GM21423 (cell line): ENCODE measurements around the gene FDX2.
"Not testable (repeated sequence)": the region's sequence is repeated elsewhere in the genome, so short reads cannot be mapped to it uniquely, and the experiment has no call there.

Experiments used
- ATAC-seq: cut with Tn5 transposase; IDR thresholded peaks from one replicate; pipeline ENCODE4 v1.9.1; 2021; ENCODE audit warnings: mild to moderate bottlenecking, moderate library complexity; ENCODE audit not compliant: unreplicated experiment

FDX2 gene

DNA sequence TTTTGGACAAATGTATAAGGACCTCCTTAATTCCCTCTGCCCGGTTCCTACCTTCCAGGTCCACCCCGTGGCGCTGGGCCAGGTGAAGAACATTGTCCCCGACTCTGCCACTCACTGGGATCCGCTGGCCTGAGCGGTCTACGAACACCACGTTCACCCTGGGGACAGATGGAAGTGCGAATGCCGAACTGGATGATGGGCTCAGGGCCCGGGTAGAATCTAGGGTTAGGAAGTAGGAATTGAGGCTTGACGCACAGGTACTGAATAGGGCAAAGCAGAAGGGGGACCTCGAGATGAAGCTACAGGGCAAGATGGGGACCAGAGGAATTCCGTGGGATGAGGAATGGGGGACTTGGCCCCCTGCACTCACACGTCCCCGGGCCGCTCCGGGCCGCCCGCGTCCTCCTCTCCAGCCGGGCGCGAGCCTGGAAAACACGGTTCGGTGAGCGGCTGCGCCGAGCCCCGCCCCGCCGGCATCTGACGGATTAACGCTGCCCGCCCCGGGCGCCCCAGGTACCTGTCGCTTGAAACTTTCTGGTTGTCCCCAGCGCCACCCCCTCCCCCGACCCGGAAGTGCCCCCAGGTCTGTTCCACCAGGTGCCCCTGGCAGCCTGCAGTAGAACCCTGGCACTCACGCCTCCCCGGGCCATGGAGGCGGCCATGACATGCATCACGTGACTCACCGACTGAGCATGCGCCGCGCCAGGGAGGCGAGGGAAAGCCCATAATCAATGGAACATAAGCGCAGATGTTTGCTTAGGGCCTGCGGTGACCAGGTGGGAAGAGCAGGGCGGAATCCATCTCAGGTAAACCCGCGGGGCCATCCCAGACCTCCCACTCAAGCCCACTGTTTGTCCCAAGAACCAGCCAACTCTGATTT lies at the start of gene FDX2:
Gene FDX2 (minus strand): TSS at position 681 of the 880 bp plus-strand sequence. CDS start 19 bp downstream, at position 662.
- peak; percentile 49 for ATAC-seq

DNA sequence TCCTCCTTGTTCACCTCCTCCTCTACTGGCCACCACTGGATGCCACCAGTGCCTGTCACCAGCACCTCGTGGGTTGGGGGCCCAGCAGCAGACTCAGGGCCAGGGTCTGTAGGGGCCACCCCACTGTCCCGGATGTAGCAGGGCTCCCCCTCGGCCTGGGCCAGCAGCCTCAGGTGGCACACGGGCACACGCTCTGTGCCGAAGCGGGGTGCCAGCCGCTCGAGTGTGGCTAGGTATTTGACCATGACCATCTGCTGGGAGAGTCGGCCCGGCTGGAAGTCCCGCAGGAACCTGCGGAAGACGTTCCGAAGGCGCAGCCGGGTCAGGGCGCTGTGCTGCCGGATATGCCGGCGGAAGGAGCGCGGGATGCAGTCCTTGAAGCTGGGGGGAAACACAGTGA lies 49.7 kb upstream of the FDX2 start:
- ATAC-seq, result no peak

DNA sequence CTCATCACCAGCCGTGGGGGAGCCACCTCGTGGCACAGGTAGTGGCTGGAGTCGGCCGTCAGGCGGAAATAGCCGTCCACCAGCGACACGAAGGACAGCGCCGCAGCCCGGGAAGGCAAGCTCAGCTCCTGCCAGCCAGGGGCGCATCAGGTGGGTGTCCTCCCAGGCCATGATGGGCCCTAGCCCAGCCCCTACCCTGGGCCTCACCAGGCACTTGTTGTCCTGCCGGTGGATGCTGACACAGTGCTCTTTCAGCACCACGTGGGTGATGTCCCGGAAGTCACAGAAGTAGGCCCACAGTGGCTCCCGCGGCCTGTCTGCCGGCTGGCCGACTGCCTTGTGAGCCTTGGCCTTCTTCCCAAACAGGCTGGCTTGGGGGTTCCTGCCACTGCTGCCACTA lies 48.8 kb upstream of the FDX2 start:
- no peak for ATAC-seq

- no peak for ATAC-seq
Measured at GRCh38 chr19:10363789-10364281, 48.0 kb upstream of the FDX2 start.

DNA sequence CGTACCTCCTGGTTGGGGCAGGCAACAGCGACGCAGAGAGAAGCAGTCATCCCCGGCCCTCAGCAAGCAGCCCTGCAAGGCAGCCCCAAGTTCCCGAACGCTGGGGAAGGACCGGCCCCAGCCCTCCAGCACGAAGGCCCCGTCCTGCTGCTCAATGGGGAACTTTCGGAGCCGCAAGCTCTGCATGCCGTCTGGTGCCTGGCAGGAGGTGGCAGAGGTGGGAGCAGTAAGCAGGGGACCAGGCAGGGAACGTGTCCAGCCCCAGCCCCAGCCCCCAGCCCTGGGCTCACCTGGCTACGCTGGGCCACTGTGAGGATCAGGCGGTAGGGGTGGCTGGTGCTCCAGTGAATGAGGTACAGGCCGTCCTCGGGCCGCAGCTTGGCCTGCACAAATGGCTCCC lies 46.4 kb upstream of the FDX2 start:
- ATAC-seq, result no peak

DNA sequence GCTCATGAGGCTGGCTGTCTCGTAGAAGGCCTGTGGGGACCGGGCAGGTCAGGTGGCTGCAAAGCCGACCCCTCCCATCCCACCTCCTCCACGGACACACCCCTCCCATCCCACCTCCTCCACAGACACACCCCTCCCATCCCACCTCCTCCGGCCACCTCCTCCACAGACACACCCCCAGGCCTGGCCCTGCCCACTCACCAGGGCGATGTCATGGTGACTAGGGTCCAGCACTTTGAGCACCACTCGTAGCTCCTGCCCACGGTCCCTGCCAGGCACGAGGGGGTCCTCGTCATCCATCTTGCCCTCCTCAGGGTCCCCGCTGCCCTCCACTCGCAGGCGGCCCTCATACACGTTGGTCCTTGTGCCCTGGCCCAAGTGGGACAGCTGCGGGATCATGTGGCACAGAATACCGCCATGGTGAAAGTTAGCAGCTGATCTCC lies 45.8 kb upstream of the FDX2 start:
- no peak for ATAC-seq

DNA sequence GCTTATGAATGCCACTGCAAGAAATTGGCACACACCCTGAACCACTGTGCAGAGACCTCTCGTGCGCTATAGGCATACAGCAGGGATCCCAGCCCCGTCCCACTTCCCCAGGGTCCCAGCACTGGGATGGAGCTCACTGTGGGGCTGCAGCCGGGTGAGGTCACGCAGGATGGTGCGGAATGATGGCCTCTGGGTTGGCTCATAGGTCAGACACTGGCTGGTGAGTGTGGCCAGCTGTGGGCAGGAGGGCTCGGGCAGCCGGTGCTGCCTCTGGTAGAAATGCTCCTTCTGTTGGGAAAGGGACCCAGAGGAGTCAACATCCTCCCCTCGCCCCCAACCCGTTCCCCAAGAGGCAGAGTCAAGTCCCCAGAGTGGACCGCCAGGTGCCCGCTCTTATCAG lies 40.6 kb upstream of the FDX2 start:
- no peak for ATAC-seq

GRCh38 chr19:10353793-10354391 lies 38.1 kb upstream of the FDX2 start:
- ATAC-seq, result no peak

DNA sequence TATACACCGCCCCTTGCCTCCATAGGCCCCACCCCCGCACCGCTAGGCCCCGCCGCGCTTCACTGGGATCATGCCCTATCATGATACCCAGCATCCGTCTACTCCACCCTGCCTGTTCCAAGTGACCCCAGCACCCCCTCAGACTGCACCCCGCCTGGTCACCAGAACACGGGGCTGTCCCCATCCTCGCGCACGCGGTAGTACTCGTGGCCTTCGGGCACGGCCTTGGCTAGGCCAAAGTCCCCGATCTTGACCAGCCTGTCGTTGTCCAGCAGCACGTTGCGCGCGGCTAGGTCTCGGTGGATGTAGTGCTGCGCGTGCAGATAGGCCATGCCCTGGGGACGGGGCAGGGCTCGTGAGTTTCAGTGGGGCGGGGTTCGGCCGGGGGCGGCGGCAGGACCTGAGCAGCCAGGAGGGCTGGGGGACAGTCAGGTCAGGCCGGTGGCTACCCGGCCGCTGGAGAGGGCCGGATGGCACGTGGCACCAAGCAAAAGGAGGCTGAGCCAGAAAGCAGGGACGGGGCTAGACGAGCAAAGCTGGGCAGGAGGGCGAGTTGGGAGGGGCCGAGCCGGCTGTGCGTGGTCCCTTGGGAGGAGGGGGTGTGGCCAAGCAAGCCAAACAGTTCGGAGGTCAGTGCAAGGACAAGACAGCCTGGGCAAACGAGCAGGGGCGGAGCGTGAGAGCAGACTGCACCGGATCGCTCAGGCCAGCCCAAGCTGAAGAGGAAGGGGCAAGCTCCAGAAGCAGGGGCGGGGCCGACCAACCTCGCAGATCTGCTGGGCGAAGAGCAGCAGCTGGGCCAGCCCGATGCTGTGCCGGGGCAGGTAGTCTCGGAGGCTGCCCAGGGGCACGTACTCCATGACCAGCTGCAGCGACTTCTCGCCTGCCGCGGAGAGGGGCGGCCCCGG lies 37.2 kb upstream of the FDX2 start:
- no peak for ATAC-seq

- ATAC-seq, result no peak
Measured at GRCh38 chr19:10346509-10346908, 30.7 kb upstream of the FDX2 start.

DNA sequence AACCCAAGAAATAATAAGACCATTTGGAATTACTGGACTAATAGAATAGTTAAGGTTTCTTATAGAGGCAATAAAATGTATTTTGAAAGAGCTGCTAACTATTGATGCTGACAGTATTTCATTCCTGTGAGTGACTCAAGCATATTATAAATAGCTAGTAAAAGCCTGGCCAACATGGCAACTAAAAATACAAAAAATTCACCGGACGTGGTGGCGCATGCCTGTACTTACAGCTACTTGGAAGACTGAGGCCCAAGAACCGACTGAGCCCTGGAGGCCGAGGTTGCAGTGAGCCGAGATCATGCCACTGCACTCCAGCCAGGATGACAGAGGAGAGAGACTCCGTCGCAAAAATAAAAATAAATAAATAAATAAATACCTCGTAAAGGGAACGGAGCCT lies 29.0 kb upstream of the FDX2 start:
- ATAC-seq, result no peak

- no peak for ATAC-seq
Measured at GRCh38 chr19:10343495-10343894, 27.7 kb upstream of the FDX2 start.

GRCh38 chr19:10339977-10340376 lies 24.2 kb upstream of the FDX2 start:
- no peak for ATAC-seq

DNA sequence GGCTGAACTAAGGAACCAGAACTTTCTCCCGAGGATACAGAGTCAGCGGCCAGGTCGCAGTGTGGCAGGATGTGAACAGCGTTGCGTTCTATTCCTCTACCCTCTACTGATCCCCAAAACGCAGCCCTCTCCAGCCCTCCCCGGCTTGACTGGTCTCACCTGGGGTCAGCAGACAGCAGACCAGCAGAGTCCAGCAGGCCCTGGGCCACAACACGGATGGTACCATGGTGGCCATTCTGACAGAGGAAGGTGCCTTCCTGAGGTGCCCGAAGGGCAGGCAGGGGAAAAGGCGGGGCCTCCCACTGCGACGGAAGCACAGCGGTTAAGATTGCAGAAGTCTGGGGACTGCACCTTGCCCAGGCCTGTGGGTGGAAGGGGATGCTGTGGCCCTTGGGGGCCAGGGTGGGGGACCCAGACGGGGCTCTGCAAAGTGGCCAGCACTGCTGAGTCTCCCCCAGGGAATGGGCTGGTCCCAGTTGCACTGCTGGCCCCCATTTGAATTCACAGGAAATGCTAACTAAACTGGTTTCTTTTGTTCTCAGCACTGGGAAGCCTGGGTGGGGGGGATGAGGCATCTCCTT lies 23.7 kb upstream of the FDX2 start, which contains the start of gene ICAM3:
Gene ICAM3 (minus strand): TSS at position 245 of the 581 bp plus-strand sequence. CDS start 10 bp downstream, at position 235.
- ATAC-seq, result peak; percentile 63

- ATAC-seq, result no peak
Measured at GRCh38 chr19:10338940-10339339, 23.1 kb upstream of the FDX2 start.

GRCh38 chr19:10336725-10337124 lies 20.9 kb upstream of the FDX2 start:
- ATAC-seq, result not testable (repeated sequence)

DNA sequence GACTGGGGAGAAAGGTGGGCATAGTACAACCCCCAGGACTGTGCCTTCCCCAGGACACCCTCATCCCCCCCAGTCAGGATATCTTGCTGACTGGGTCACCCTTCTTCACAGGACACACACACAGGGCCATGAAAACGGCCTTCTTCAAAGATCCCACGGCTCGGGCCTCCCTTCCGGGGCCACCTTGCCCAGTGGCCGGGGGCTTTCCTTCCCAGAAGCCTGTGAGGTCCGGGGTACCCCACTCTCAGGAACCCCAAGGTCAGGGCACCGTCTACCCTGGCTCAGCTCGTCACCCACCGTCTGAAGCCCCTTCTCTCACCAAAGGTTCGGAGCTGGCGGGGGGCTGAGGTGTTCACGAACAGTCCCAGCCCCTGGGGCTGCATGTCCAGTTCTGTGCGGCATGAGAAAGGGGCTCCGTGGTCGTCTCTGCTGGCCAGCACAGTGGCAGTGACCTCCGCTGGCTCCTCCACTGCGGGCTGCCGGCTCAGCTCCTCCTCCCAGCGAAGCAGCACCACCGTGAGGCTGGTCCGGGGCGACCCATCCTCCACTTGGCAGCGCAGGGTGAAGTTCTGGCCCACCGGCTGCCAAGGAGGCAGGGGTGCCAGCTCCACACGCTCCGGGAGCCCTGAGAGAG lies 19.7 kb upstream of the FDX2 start:
- ATAC-seq, result no peak

DNA sequence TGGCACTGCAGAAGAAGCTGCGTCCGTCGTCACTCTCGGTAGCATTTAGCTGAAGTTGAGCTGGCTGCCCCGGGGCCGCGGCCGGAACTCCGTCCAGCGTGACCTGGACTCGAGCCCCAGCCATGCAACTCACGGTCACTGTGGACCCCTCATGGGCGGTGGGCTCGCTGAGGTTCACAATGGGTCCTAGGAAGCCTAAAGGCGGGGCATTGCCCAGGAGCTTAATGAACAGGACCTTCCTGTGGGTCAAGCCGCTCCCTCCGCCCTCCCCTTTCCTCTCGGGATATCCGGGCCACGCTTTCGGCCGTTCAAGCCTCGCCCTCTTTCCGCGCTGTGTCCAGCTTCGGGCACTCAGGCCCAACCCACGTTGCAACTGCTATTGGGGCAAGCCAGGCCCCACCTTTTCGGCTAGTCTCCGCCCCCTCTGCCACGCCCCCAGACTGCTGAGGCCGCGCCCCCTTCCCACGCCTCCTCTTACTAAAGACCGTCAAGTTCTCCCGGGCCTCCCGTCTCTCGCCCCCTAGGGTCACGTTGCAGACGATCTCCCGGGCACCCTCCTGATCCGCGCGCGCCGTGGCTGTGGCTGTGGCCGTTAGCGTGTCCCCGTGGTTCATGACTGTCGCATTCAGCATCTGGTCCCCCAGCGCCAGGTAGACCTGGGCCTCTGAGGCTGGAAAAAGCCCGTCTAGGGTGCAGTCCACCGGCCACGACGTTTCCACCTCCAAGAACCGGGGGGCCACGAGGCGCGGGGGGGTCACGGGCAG lies 19.0 kb upstream of the FDX2 start:
- no peak for ATAC-seq
